ENCODE results near the gene ZC3H12D. TPM values are rescaled to one million over a fixed set of nuclear protein-coding genes. Genes with fewer than 3 reads are reported as not detected.
A peak's percentile ranks its signal among the peaks of the same experiment; 100 is the strongest.
"Not testable (repeated sequence)": the region's sequence is repeated elsewhere in the genome, so short reads cannot be mapped to it uniquely, and the experiment has no call there.

The ZC3H12D gene
- total and polyA plus RNA-seq, 2 donors (not counting 1 experiment from before 2014, with no cell fraction given): 63.1 to 190 TPM

- Histone ChIP-seq H4K20me1 (ENCODE audit: control insufficient read depth, insufficient read depth, low read length, poor library complexity, severe bottlenecking) (peaks cover 29% of the 10 kb centered on the region), H3K79me2 (ENCODE audit: control insufficient read depth, insufficient read depth, low read length) (peaks cover 93% of the 10 kb centered on the region), H3K27ac (ENCODE audit: low read length in 2 of 2) (peak overlapping the region; percentile 79 to 97), H3K36me3 (replicated peaks in 1 of 2; ENCODE audit: control extremely low read depth in 1 of 2, control insufficient read depth in 1 of 2, extremely low read depth in 1 of 2, insufficient read depth in 2 of 2, low read length in 1 of 2) (peaks cover 0 to 69% of the 10 kb centered on the region in 2 experiments), H3K9ac (ENCODE audit: low read length) (no peak overlapping the region), H3K4me1 (ENCODE audit: control insufficient read depth in 2 of 2, insufficient read depth in 2 of 2, low read length in 2 of 2) (peaks cover 54 to 59% of the 10 kb centered on the region in 2 donors), H3K9me3 (ENCODE audit: control extremely low read depth in 1 of 3, control insufficient read depth in 2 of 3, insufficient read depth in 1 of 3, low read length in 2 of 3) (peaks cover 0 to 9% (median 0%) of the 10 kb centered on the region in 3 donors), H3K4me2 (replicated peaks; ENCODE audit: low read depth, low read length, poor library complexity, severe bottlenecking) (no peak overlapping the region), H3K27me3 (replicated peaks in 1 of 4; ENCODE audit: control extremely low read depth in 1 of 4, control insufficient read depth in 3 of 4, insufficient read depth in 4 of 4, low read length in 3 of 4) (no peaks in the 10 kb centered on the region), H3K4me3 (ENCODE audit: control extremely low read depth in 1 of 5, extremely low read depth in 1 of 5, insufficient read depth in 1 of 5, low read depth in 2 of 5, low read length in 4 of 5) (no peak overlapping the region), H2AFZ (ENCODE audit: insufficient read depth, low read depth, low read length, poor library complexity, severe bottlenecking) (no peak overlapping the region)
- H3K9me3 Mint-ChIP-seq (ENCODE audit: insufficient read depth): no peaks in the 10 kb centered on the region
- no peak for ATAC-seq (ENCODE audit: low read depth)
- ChIA-PET CTCF (interaction anchor here (0.6 to 9.2 kb wide), 3 partner anchors 34 to 73 kb away, joined by 3 to 65 read pairs (median 3); no protein-coding TSS in a partner anchor), POLR2A (interaction anchor here (1.8 kb wide), 1 partner anchor 25 kb away, joined by 5 read pairs; no protein-coding TSS in a partner anchor)
- TF ChIP-seq CTCF (IDR thresholded peaks at IDR 0.05) (no peak), EZH2 (IDR thresholded peaks at IDR 0.05; ENCODE audit: borderline replicate concordance, insufficient read depth, low read depth, low read length, poor library complexity, severe bottlenecking) (no peak)
- H3K4me3 Mint-ChIP-seq: peak overlapping the region; percentile 76
- H3K27ac Mint-ChIP-seq: peak overlapping the region; percentile 92
- H3K4me1 Mint-ChIP-seq: peaks cover 67% of the 10 kb centered on the region
- no peak for DNase-seq
- WGBS (ENCODE audit: insufficient coverage): 82% methylated on average over 4 of the region's 4 CpGs
- no peaks in the 10 kb centered on the region for H3K27me3 Mint-ChIP-seq
- intact Hi-C loops (cut with micrococcal nuclease): no loop called here
These were observed 21.0 kb downstream of the ZC3H12D start for GRCh38 chr6:149463781-149464180.

- H3K9ac ChIP-seq (ENCODE audit: low read length); H2AFZ ChIP-seq (ENCODE audit: insufficient read depth, low read depth, low read length, poor library complexity, severe bottlenecking); H3K27me3 ChIP-seq (replicated peaks in 1 of 4; ENCODE audit: control extremely low read depth in 1 of 4, control insufficient read depth in 3 of 4, insufficient read depth in 4 of 4, low read length in 3 of 4); H3K4me3 Mint-ChIP-seq; H3K4me2 ChIP-seq (replicated peaks; ENCODE audit: low read depth, low read length, poor library complexity, severe bottlenecking); H3K4me3 ChIP-seq (ENCODE audit: control extremely low read depth in 1 of 5, extremely low read depth in 1 of 5, insufficient read depth in 1 of 5, low read depth in 2 of 5, low read length in 4 of 5); POLR2A ChIA-PET; H3K27me3 Mint-ChIP-seq; H3K9me3 ChIP-seq (ENCODE audit: control extremely low read depth in 1 of 3, control insufficient read depth in 2 of 3, insufficient read depth in 1 of 3, low read length in 2 of 3); intact Hi-C loops (cut with micrococcal nuclease); ATAC-seq (ENCODE audit: low read depth); DNase-seq; H3K9me3 Mint-ChIP-seq (ENCODE audit: insufficient read depth): not testable (repeated sequence)
- Histone ChIP-seq H3K27ac (ENCODE audit: low read length in 2 of 2) (peak overlapping the region in 1 of 2 donors; percentile 79), H3K36me3 (replicated peaks in 1 of 2; ENCODE audit: control extremely low read depth in 1 of 2, control insufficient read depth in 1 of 2, extremely low read depth in 1 of 2, insufficient read depth in 2 of 2, low read length in 1 of 2) (peaks cover 6 to 78% of the 10 kb centered on the region in 2 experiments), H3K4me1 (ENCODE audit: control insufficient read depth in 2 of 2, insufficient read depth in 2 of 2, low read length in 2 of 2) (peaks cover 44 to 48% of the 10 kb centered on the region in 2 donors), H4K20me1 (ENCODE audit: control insufficient read depth, insufficient read depth, low read length, poor library complexity, severe bottlenecking) (peaks cover 36% of the 10 kb centered on the region), H3K79me2 (ENCODE audit: control insufficient read depth, insufficient read depth, low read length) (peaks cover 96% of the 10 kb centered on the region)
- Mint-ChIP-seq H3K27ac (peak overlapping the region; percentile 78), H3K4me1 (peaks cover 61% of the 10 kb centered on the region)
- WGBS (ENCODE audit: insufficient coverage): 97% methylated on average over 5 of the region's 7 CpGs
- CTCF ChIA-PET: interaction anchor here (1.2 to 9.2 kb wide), 3 partner anchors 30 to 54 kb away, joined by 3 to 65 read pairs (median 8); no protein-coding TSS in a partner anchor
These were observed 22.1 kb downstream of the ZC3H12D start for GRCh38 chr6:149462712-149463111.

Data from B cell (primary cell).